Vagina (tissue), 2 donors: ENCODE data around the gene DLG2. TPM values are rescaled to one million over a fixed set of nuclear protein-coding genes. Genes with fewer than 3 reads are reported as not detected.

ENCODE experiments used
- DNase-seq, 2 donors: peaks; one replicate each; pipeline ENCODE4 v3.0.0-alpha.2; 2017; ENCODE audit errors: extremely low spot score in 2 of 2
- H3K27ac ChIP-seq: fragments of 200-600 bp; sonication (generic); one replicate; pipeline ENCODE4 v1.5.1; 2019
- H3K27me3 ChIP-seq: fragments of 200-600 bp; sonication (generic); one replicate; pipeline ENCODE4 v1.5.1; 2019
- H3K36me3 ChIP-seq, 2 donors: fragments of 200-600 bp; sonication (generic); one replicate each; pipeline ENCODE4 v1.5.1; 2017 to 2019
- H3K4me1 ChIP-seq: fragments of 200-600 bp; sonication (generic); one replicate; pipeline ENCODE4 v1.5.1; 2019
- H3K4me3 ChIP-seq, 2 donors: fragments of 200-600 bp; sonication (generic); 1 replicate in 1 of 2; 2 replicates in 1 of 2; pipeline ENCODE4 v1.5.1; 2016 to 2019
- H3K9me3 ChIP-seq: fragments of 200-600 bp; sonication (generic); one replicate; pipeline ENCODE4 v1.5.1; 2019
- POLR2A ChIP-seq, 2 donors: fragments of 450-650 bp; IDR thresholded peaks; one replicate each; pipeline ENCODE4 v1.6.1; 2017; ENCODE audit warnings: antibody characterized with exemption in 2 of 2, mild to moderate bottlenecking in 2 of 2, moderate library complexity in 2 of 2
- POLR2AphosphoS5 ChIP-seq, 2 donors: sonication (generic); formaldehyde crosslinking; IDR thresholded peaks; one replicate each; pipeline ENCODE4 v1.9.0; 2017; ENCODE audit warnings: antibody characterized with exemption in 2 of 2, mild to moderate bottlenecking in 2 of 2, low read depth in 1 of 2; ENCODE audit not compliant: insufficient read depth in 1 of 2
- intact Hi-C: fragments of 100-400 bp; cut with DNase I; formaldehyde crosslinking; loops from one replicate; pipeline ENCODE4 v1.15.1; 2023
- total RNA-seq: library from RNA; depleted of rRNA; stranded (reverse); fragments of >200 nt; gene quantifications from one replicate; pipeline ENCODE4 v1.2.3, GENCODE V29; 2016
- TF ChIP-seq, protein P1 (sequence below), 3 experiments: fragments of 450-650 bp in 2 of 3; fragments of 200-600 bp in 1 of 3; sonication (generic) in 1 of 3; IDR thresholded peaks; one replicate each; pipeline ENCODE4 v1.5.1; 2017 to 2019; ENCODE audit warnings: antibody characterized with exemption in 3 of 3, mild to moderate bottlenecking in 2 of 3, moderate library complexity in 2 of 3

The DLG2 gene
- total RNA-seq, 1 donor from 2014 or later, result 10.1 TPM

GRCh38 chr11:85666687-85667086, 39.5 kb upstream of the DLG2 start:
- H3K27ac ChIP-seq, result no peak overlapping the region
- intact Hi-C loops, result no loop called here
- TF ChIP-seq POLR2AphosphoS5 (IDR thresholded peaks at IDR 0.05; ENCODE audit: insufficient read depth in 1 of 2, low read depth in 1 of 2) (no peak), POLR2A (IDR thresholded peaks at IDR 0.05) (no peak)
- TF ChIP-seq, protein P1, sequence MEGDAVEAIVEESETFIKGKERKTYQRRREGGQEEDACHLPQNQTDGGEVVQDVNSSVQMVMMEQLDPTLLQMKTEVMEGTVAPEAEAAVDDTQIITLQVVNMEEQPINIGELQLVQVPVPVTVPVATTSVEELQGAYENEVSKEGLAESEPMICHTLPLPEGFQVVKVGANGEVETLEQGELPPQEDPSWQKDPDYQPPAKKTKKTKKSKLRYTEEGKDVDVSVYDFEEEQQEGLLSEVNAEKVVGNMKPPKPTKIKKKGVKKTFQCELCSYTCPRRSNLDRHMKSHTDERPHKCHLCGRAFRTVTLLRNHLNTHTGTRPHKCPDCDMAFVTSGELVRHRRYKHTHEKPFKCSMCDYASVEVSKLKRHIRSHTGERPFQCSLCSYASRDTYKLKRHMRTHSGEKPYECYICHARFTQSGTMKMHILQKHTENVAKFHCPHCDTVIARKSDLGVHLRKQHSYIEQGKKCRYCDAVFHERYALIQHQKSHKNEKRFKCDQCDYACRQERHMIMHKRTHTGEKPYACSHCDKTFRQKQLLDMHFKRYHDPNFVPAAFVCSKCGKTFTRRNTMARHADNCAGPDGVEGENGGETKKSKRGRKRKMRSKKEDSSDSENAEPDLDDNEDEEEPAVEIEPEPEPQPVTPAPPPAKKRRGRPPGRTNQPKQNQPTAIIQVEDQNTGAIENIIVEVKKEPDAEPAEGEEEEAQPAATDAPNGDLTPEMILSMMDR (IDR thresholded peaks at IDR 0.05), result no peak
- H3K9me3 ChIP-seq, result no peaks in the 10 kb centered on the region
- H3K27me3 ChIP-seq, result no peaks in the 10 kb centered on the region
- no peak for DNase-seq
- H3K4me1 ChIP-seq, result peaks cover 23% of the 10 kb centered on the region
- H3K36me3 ChIP-seq, result no peaks in the 10 kb centered on the region
- H3K4me3 ChIP-seq, result no peak overlapping the region

DNA sequence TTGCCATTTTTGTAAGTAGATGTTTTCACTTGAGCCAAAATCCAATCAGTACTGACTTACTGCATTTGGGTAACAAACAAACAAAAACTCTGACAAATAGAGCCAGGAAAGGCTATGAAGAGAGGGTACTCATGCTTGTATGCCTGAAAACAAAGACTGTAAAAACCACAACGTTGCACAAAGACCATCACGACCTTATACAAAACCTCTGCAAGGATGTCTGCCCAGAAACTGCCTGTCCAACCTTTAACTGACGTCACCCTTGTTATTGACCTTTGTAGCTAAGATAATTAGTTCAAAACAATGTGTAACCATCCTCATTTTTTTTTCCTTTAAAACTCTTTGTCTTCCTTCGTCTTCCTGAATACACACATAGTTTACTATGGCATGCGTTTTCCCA, 38.6 kb upstream of the DLG2 start:
- Histone ChIP-seq H3K27ac (peak overlapping the region; percentile 97), H3K36me3 (peaks cover 0 to 1% of the 10 kb centered on the region in 2 donors), H3K4me3 (no peak overlapping the region), H3K27me3 (no peaks in the 10 kb centered on the region), H3K9me3 (no peaks in the 10 kb centered on the region), H3K4me1 (peaks cover 32% of the 10 kb centered on the region)
- no peak for DNase-seq
- no peak for TF ChIP-seq POLR2A (IDR thresholded peaks at IDR 0.05)
- TF ChIP-seq, protein P1 (IDR thresholded peaks at IDR 0.05), result no peak
- no peak for TF ChIP-seq POLR2AphosphoS5 (IDR thresholded peaks at IDR 0.05; ENCODE audit: insufficient read depth in 1 of 2, low read depth in 1 of 2)
- intact Hi-C loops, result loop anchor here (2.0 kb wide), 1 partner anchor 37 kb away; the partner anchor contains the start of gene TMEM126B

GRCh38 chr11:85664615-85665481, 37.7 kb upstream of the DLG2 start, which contains the start of gene CREBZF:
CREBZF (minus strand) TSS chr11:85665129; CDS start chr11:85664875, 254 bp downstream.
- H3K36me3 ChIP-seq, result peaks cover 0 to 9% of the 10 kb centered on the region in 2 donors
- no peaks in the 10 kb centered on the region for H3K9me3 ChIP-seq
- peak within 1 kb of the TSS; percentile 97 for H3K27ac ChIP-seq
- peak within 1 kb of the TSS; percentile 89 to 92 for H3K4me3 ChIP-seq
- intact Hi-C loops, result loop anchor here (2.0 kb wide), 1 partner anchor 36 kb away; the partner anchor contains the start of gene TMEM126B
- no peaks in the 10 kb centered on the region for H3K27me3 ChIP-seq
- DNase-seq, result peak in 1 of 2 donors; percentile 96
- H3K4me1 ChIP-seq, result peaks cover 40% of the 10 kb centered on the region
- TF ChIP-seq POLR2A (IDR thresholded peaks at IDR 0.05) (peak; percentile 55 to 97), POLR2AphosphoS5 (IDR thresholded peaks at IDR 0.05; ENCODE audit: insufficient read depth in 1 of 2, low read depth in 1 of 2) (peak; percentile 96 to 99)
- TF ChIP-seq, protein P1 (IDR thresholded peaks at IDR 0.05), result no peak

DNA sequence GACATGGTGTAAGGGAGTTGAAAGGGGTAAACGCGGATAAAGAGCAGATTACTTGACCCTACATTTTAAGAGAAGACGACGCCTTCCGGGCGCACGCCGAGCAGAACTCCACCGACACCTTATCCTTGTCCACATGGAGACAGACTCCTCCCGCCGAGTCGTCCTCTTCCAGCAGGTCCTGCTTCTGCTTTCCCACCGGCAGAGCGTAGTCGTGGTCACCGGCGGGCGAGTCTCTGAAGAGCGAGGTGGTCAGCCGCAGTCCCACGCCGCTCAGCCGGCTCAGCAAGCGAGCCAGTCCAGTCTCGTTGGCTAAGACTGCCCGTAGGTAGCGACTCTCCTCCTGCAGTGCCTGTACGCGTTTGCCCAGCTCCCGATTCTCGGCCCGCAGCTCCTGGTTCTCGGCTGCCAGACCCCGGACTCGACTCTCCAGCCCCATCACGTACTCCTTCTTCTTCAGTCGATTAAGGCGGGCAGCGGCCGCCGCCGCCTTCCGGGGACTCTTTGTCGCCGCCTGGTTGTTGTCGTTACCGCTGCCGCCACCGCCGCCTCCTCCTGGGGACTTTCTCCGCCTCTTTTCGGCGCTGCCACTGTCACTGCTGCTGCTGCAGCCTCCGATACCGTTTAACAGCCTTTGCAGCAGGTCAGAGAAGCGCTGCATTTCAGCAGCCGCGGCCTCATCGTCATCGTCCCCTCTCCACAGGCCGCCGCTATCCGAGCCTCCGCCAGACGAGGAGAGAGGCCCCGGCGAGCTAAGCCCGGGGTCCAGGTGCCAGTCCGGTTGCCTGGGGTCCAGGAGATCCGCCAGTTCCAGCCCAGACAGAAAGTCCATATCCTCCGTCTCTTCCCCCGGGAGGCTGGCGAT, 36.8 kb upstream of the DLG2 start:
- no peak for DNase-seq
- H3K4me1 ChIP-seq, result peaks cover 49% of the 10 kb centered on the region
- H3K36me3 ChIP-seq, result peaks cover 0 to 15% of the 10 kb centered on the region in 2 donors
- H3K4me3 ChIP-seq, result peak overlapping the region; percentile 89 to 92
- no peaks in the 10 kb centered on the region for H3K27me3 ChIP-seq
- TF ChIP-seq, protein P1 (IDR thresholded peaks at IDR 0.05), result peak in 2 of 3 experiments; percentile 32 to 69
- TF ChIP-seq POLR2A (IDR thresholded peaks at IDR 0.05) (no peak), POLR2AphosphoS5 (IDR thresholded peaks at IDR 0.05; ENCODE audit: insufficient read depth in 1 of 2, low read depth in 1 of 2) (no peak)
- intact Hi-C loops, result loop anchor here (2.0 kb wide), 1 partner anchor 35 kb away; the partner anchor contains the start of gene TMEM126B
- peak overlapping the region; percentile 97 for H3K27ac ChIP-seq
- H3K9me3 ChIP-seq, result no peaks in the 10 kb centered on the region
